ENCODE data around the gene PRR29. TPM values are rescaled to one million over a fixed set of nuclear protein-coding genes. Genes with fewer than 3 reads are reported as not detected.
"Not testable (repeated sequence)": the region's sequence is repeated elsewhere in the genome, so short reads cannot be mapped to it uniquely, and the experiment has no call there.

The PRR29 gene
- polyA plus RNA-seq, 10 donors, result 1.9 to 3.7 (median 2.6) TPM

DNA sequence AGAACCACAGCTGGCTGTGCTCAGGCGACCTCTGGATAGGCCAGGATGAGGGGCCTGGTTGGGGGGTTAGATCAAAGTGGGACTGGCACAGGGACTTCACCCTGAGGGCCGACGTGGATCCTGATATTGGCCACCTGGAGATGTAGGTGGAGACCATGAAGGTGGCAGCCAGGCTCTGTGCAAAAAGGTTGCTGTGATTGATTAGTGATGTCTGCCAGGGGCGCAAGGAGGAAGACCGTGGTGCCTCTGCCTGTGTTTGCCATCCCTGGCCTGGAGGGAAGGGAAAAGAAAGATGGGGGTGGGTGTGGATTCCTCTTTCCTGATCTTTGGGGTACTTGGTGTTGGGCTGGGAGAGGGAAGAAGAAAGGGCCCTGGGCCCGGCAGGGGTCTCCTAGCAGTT is 24.9 kb upstream of the PRR29 start:
- no peak for DNase-seq

DNA sequence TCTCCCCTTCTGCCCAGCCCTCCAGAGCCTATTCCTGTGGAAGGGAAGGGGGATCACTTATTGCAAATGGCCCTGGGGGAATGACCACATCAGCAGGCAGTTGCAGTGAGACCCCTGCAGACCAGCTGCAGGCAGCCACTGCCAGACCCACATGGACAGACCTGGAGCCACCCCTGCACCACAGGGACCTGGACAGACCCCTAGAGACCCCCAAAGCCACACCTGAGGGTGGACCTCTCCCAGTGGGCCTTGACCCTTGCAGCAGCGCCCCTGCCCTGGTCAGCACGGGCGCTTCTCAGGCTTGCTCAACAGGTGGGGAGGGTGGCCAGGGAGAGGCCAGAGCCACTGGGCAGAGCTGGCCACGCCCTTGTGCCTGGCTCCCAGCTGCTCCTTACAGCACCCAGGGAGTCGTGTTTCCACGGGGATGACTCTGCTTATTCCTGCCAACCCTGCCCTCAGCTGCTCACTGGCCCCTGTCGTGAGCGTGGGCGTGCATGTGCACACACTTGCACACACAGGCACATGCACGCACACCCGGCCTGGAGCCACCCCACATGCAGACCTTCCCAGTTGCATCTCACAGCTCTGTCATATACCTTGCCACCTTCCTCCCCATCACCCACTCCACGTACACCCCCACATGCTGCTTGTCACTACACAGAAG is 24.1 kb upstream of the PRR29 start:
- DNase-seq, result no peak

DNA sequence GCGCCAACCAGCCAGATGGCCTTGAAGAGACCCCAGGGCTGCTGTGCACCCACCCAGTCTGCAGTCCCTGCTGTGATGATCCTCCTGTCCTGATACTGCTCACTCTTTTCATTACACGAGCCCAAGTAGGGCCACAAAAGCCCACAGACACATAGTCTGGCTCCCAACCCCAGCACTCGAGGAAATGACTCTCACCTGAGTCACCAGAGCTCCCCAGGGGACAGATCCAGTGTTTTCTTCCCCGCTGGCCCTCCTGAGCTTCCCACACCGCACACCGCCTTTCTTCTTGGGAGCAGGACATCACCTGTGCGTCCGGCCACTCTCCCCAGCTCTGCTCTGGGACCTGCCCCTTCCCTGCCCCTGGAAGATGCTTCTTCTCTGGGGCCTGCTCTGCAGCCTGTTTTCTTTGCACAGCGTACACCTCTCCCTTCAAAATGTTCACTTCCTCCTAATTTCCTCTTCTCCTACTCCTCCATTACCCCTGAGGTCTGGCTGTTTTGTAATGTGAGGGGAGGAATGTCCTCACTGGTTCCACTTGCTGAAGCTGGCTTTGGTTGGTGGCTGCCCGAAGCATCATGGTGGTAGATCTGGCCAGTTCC is 23.5 kb upstream of the PRR29 start:
- DNase-seq, result no peak

DNA sequence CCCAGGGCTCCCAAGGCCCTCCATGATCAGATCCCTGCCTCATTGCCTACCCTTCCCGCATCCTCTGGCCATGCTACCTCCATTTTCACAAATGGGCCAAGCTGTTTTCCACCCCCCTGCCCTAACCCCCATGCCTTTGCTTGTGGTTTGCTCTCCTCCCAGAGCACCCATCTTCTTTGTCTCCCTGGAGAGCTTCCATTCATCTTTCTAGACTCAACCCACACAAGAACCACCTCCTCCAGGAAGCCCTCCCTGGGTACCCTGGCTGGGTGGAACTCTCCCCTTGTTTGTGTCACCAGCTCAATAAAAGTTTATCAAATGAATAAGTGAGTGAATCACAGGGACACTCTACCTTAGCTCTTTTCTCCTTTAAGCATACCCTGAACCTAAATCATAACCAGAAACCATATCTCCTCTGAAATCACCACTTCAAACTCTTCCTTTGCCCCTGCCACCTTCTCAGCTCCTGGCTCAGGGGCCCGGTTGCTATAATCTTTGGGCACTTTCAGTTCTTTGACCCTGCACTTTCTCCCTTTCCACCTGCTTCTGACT is 22.5 kb upstream of the PRR29 start:
- no peak for DNase-seq

DNA sequence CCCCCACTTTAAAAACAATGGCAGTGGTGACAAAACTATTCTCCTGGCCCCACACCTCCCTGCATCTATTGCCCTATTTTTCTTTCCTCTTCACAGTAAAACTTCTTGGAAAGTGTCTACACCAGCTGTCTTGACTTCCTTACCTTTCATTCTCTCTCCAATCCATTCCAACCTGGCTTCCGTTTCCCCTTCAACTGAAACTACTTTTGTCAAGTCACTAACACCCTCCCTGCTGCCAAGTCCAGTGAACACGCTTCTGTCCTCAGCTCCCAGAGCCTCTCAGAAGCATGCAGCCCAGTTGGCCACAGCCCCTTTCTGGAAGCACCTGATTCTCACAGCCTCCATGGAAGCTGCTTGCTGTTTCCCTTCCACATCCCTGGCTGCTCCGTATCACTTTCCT is 21.4 kb upstream of the PRR29 start:
- no peak for DNase-seq

DNA sequence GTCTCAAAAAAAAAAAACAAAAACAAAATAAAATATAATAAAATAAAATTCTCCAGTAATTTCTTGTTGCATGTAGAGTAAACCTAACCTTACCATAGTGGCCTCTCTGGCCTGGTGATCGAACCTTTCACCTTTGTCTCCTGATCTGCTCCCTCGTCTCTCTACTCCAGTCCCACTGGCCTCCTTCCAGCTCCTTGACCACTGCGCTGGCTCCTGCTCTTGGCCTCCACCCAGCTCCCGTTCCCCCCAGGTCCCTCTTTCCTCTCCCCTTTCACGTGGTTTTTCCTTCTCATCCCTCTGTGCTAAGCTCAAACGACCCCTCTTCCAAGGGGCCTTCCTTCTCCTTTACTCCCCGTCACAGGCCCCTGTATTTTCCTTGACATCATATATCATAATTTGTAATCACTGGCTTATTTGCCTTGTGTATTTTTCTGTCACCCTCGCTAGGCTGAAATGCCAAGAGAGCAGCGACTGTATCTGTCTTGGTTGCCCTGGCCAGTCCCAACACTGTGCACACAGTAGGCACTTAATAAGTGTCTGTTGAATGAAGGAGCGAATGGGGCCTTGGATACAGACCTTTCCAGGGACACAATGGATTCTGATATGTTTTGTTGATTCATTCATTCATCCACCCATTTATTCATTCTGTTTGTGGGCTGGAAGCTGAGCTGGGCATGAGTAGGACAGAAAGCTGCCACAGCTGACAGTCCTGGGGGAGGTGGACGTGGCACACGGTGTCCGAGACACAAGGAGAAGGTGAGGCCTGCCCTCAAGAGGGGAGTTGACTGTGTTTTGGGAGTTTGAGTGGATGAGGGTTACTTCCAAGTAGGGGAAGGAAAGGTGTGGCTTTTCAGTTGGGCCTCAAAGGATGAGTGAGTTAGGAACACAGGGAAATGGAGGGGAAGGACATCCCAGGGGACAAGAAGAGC is 19.6 kb upstream of the PRR29 start:
- DNase-seq, result no peak

DNA sequence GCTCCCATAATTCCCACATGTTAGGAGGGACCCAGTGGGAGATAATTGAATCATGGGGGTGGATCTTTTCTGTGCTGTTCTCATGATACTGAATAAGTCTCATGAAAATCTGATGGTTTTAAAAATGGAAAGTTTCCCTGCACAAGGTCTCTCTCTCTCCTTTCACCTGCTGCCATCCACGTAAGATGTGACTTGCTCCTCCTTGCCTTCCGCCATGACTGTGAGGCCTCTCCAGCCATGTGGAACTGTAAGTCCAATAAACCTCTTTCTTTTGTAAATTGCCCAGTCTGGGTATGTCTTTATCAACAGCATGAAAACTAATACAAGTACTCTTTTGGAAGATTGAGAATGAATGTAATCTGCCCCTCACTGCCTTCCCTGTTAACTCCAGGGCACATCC is 15.5 kb upstream of the PRR29 start:
- DNase-seq, result not testable (repeated sequence)

DNA sequence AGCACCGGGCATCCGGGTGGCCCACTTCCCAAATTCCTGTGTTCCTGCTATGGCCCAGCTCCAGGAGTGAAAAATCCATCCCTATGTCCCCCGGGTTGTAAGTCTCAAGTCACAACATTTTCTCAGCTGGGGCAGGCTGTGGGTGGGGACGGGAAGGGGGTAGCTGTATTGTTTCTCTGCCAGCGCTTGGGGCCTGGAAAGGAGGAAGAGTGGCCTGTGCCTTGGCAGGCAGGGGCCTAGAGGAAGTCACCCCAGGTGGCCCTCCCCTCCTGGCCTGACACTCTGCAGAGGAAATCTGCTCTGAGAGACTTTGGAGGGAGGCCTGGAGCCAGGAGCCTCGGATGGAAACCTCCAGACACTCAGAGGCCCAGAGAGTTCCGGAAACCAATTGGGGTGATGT is 14.8 kb upstream of the PRR29 start:
- DNase-seq, result peak in 1 of 3 donors; percentile 54

DNA sequence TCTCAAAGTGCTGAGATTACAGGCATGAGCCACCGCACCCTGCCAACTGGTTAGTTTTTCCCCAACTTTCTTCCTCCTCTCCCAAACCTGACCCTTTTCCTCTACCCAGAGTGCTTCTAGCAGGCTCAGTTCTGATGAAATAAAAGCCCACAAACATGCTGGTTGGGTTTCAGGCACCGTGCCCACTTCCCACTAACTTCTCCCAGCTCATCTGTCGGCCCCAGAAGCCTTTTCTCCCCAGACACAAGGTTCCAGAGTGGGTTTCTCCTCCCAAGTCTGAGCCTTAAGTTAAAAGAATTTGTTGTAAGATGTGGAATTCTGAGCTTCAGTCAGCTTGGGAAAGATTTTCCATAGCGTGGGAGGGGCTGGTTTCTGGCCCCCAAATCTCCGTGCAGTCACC is 13.9 kb upstream of the PRR29 start:
- DNase-seq, result no peak

DNA sequence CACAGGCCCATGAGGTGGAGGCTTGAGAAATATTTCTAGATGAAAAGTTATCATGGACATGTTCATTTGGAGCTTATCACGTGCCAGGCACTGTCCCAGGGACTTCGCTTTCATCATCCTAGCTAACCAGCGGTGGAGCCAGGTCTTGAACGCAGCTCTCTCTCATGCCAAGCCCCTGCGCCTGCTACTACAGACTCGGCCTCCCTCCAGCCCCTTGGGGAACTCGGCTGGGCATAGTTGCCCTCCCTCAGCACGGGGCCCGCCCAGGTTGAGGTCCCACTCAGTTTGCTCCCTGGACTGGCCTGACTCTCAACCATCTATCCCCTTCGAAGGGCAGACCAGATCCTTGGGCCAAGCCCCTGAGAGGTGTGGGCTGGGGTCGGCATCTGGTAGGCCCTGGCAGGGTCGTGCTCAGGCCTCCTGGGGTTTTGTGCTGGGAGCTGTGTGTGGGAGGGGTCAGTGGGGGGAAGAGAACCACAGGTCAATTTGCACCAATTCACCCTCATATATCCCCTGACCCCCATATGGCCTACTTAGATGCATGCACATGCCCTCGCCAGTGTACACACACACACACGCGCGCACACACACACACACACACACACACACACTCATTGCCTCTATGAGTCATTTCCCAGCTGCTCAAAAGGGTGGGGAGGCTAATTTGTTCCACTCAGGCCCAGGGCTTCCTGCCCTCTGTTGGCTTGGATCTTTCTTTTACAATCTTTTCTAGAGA is 13.3 kb upstream of the PRR29 start:
- DNase-seq, result peak; percentile 53 to 76 (median 75)

DNA sequence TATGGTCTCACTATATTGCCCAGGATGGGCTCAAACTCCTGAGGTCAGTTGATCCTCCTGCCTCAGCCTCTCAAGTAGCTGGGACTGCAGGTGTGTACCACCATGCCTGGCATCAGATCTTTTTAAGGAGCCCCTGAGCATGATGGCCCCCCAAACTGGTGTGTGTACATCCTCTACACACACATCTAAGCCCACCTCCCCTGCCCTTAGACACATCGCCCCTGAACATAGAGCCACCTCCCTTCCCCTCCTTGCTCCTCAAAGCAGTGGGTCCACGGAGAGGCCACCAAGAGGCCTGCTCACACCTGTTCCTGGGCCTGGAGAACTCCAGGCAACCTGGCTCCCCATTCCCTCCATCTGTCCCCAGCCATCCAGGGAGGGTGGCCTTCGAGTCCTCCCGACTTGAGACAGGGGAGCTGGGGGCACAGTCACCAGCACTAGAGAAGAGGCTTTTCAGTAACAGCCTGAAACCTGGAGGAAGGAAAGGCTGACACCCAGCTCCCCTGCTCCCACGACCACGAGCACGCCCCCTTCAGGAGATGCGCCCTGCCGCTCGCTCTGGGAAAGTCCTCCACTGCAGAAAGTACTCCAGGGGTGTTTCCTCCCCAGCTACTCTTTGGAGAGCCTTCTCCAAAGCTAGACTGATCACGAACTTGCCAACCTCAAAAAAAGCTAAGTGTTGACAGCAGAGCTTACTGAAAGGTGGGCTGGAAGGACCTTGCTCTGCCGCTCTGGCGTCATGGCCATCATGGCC is 12.6 kb upstream of the PRR29 start:
- no peak for DNase-seq

DNA sequence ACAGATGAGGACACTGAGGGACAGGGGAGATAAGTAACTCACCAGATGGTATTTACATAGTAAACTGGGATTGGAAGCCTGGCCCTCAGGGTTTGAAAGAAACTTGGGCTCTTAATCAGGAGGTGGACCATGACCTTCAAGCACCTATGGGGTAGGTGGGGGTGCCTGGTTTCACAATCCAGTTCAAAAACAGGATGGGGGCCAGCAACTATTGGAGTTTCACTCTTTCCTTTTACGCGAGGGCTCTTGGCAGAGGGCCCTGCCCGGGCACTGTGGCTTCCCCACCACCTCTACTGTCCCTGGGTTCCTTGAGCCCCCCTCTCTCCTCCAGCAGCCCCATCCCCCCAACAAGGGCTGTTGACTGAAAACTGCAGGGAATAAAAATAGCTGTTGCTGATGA is 11.3 kb upstream of the PRR29 start:
- DNase-seq, result peak in 1 of 3 donors; percentile 17

DNA sequence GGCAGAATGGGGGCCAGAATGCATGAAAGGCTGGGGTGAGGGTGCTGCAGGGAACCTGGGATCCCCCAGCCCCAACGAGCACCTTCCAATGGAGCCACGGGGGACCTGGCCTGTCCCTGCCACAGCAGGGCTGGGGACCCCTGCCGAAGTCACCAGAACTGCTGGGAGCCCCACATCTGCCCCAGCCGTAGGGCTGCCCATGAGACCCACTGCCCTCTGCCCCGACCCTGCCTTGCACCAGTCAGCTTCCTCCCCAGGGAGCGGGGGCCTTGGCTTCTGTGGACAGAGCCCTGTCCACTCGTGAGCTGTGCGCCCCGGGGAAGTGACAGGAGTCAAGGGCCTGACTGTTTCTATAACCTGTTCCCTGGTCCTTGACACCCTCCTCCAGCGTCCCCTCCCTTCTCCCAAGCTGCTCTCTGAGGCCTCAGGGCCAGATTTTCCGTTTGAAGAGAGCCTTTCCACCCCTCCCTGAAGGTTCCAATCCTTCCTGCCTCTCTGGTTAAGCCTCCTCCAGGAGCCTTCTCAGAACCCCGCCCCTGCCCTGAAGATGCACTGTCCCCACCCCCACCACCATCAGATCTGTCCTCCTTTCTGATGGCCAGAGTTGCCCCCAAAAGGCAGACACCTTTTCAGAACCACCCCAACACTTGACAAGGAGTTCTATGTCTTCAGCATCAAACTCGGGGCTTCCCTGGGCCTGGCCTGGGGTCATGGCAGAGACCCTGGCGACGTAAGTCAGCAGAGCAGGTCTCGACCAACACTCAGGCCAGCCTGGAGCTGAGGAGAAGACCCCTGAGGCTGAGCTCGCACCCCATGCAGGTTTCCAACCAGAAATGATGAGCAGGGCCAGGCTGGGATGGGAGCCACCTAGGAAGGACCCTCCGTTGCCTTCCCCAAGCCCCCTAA is 10.7 kb upstream of the PRR29 start:
- DNase-seq, result no peak

DNA sequence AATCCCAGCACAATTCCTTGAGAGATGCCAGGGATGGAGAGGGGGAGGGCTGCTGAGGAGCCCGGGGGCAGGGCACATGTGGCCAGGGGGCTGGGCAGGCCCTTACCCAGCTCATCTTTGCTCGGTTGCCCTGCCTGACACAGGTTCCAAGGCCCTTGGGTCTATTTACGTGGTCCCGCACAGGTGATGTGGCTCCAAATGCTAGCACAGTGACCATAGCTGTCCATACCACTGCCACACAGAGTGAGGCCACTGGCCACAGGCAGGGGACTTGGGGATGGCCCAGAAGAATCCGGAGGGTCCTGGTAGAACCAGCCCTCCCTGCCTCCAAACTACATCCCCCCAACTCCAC is 10.0 kb upstream of the PRR29 start:
- DNase-seq, result no peak

DNA sequence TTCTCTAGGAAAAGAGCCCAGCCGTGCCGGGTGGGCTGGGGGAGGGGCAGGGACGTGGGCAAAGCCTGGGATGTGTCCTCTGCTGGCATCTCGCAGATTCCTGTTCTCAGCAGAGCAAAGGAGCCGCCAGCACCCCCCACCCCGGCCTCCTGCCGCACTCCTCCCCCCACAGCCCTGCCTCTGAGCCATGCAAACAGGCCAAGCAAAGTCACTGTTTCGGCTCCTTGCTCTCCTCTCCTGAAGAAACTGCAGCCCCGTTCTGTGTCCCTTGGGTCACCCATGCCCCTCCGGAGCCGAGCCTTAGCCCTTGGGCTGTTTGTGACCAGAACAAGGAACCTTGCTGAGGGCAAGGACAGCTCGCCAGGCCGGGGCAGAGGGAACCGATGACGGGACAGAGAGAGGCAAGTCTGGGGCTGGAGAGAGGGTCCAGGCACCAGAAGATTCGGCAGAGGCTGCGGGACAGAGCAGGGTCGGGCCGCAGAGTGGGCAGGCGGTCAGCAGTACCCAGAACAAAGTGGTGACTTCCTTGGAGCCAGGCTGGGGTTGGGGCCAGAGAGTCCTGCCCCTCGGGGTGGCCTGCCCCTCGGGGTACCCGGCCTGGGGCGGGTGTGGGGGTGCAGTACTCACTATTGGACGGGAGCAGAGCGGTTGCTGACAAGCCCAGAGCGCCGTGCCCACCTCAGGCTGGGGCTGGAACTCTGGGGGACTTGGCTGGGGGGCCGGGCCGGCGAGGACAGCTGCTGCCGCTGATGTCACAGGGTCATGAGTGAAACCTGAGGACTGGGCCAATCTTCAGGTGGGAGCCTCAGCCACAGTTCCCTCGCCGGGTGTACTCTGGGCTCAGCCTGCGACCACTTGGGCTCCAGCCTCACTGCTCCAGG is 9.2 kb upstream of the PRR29 start:
- peak in 2 of 3 donors; percentile 61 to 72 for DNase-seq

DNA sequence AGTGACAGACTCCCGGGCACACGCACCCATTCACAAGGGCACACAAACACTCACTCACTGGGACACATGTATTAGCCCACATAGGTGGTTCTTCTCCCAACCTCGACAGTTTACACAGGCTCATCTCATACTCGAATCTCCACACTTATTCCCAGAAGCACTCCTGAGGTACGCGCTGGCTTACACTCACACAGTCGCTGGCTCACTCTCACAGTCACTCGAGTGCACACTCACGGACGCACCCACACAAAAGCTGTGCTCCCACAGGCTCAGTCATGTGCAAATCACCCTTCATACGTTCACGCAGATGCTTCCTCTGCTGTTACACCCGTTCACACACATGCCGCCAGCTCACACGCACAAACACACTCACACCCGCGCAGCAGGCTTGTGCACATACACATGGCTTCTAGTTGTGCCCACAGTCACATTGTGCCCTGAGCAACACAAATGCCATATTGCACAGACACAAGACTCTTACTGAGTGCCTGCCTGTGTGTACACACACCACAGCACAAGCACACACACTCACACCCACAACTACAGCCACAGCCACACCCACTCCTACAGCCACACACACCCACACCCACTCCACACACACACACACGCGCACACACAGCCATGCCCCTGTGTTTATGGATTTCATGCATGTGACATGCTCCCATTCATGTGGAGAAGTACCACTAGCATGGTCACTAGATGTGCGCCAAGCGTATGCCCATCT is 8.4 kb upstream of the PRR29 start:
- peak in 1 of 3 donors; percentile 22 for DNase-seq

DNA sequence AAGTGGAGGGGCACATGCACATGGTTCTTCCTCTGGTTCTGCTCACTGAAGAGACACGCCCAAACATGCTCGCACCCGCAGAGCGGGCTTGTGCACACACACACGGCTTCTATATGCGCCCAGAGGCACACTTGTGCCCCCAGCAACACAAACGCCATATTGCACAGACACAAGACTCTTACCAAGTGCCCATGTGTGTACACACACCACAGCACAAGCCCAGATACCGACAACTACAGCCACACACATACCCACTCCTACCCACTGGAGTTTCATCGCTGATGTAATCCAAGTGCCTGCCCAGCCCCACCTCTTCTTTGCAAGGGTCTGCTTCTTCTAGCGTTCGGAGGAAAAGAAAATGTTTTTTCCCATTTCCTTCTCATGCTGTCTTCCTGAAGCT is 6.5 kb upstream of the PRR29 start:
- no peak for DNase-seq

DNA sequence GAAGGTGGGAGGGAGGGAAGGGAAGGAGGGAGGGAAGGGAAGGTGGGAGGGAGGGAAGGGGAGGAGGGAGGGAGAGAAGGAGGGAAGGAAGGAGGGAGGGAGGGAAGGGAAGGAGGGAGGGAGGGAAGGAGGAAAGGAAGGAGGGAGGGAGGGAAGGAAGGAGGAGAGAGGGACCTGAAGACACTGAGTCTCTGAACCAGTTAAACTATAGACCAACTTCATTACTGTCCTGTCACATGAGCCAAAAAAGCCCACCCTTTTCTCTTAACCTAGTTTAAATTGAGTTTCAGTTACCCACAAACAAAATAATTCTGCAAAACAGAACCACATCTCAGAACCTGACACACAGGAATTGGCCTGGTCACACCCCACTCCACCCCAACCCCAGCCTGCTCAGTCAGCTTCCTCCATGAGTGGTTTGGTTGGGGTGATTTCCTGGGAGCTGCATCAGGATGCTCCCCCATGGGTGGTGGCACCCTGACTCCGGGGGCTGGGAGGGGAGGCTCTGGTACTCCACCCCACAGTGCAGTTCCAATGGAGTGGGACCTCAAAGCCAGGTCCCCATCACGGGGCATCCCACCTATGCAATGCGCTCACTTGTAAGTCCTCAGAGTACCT is 4.7 kb upstream of the PRR29 start:
- DNase-seq, result no peak
